GM10266 (cell line): ENCODE measurements around the gene CLSTN2.
"Not testable (repeated sequence)": the region's sequence is repeated elsewhere in the genome, so short reads cannot be mapped to it uniquely, and the experiment has no call there.

ENCODE experiments used
- DNase-seq: peaks from one replicate; pipeline ENCODE4 v3.0.0; 2012; ENCODE audit errors: extremely low spot score
- CTCF ChIP-seq: IDR thresholded peaks from 2 replicates; pipeline ENCODE4 v1.5.1; 2012; ENCODE audit warnings: mild to moderate bottlenecking, low read depth; ENCODE audit not compliant: control insufficient read depth, insufficient read depth; ENCODE audit errors: missing control alignments

The CLSTN2 gene

DNA sequence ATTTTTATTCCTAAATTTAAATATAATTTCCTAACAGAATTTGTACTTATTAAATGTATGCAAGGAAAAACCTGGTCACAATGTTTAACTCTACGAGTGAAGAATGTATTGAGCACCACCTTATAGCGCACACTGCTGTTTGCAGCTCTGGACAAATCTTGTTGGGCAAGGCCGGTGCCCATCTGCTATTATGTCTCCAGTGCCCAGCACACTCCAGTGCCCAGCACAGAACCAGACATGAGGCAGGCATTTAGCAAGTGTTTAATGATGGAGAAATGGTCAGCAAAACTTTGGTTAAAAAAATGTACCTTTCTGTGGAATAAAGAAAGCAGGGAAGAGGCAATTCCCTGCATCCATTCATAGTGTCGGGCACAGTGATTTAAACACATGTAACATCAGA lies 488.2 kb downstream of the CLSTN2 start:
- no peak for TF ChIP-seq CTCF

DNA sequence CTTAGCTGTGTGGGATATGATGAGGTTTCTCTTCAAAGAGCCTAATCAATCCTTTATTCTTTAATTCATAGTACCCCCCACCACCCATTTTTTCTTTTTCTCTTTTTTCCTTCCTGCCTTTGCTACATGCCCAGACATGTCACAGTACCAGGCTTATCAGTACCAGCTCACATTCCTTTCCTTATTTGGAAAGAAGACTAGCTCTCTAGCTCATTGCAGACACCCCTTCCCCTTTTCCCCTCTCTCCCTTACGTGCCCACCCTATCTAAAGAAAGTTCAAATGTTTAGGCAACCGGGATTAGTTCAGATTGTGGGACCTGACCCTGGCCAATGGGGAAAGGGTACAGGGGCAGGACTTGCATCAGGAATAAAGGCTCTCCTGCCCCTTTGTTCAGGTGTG lies 488.6 kb downstream of the CLSTN2 start:
- DNase-seq, result not testable (repeated sequence)

More for the DNA sequence above, 488.2 kb downstream of the CLSTN2 start:
- DNase-seq, result no peak

DNA sequence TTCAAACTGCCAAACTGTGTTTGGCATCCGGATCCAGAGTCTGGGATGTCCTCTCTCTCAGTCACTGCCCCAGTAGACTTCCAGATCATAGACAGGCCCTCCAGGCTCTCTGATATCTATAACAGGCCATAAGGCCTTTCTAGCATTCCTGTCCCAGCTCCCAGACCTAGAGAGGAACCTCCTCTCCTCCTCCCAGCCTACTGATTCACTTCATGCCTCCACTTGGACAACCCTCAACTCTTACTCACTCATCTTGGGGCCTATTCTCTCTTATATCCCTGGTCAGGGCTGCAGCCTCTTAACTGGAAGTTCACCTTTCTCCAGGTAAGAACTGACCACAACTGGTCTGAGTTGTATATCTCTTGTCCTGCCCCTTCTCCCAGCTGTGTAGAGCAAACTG lies 489.2 kb downstream of the CLSTN2 start:
- no peak for DNase-seq
- no peak for TF ChIP-seq CTCF

DNA sequence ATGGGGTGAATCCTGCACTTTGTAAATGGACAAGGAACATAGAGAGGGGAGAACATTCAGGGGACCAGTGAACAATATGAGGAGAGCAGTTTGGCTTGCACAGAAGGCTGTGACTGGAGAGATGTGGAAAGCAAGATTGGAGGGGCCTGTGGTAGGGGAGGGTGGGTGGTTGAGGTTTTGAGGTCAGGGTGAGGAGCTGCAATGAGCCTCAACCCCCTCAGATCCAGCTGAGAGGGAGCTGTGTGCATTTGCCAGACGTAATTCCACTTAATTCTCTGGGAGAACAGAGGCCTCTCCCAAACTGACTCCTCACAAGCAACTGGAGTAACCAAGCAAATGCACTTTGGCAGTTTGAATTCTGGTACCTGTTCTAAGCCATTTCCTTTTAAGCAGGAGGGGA lies 489.7 kb downstream of the CLSTN2 start:
- no peak for TF ChIP-seq CTCF
- DNase-seq, result no peak

- DNase-seq, result no peak
- TF ChIP-seq CTCF, result no peak
Measured at GRCh38 chr3:140427786-140428185, 492.8 kb downstream of the CLSTN2 start.

DNA sequence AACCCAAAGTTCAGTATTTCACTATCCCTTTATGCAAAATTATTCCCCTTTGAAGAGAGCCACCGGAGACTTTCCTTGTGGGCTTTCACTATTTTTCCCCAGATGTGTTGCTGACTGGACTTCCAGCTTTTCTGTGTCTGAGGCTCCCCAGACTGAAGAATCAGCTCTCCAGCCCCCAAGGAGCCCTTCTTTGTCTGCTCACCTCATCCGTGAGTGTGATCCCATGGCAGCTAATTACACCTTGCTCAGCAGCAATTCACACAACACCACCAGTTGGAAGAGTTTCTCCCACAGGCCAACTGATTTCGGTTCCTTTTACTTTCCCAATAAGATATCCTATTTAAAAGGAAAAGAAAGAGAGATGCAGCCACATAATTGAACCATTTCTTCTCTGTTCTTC lies 493.4 kb downstream of the CLSTN2 start:
- TF ChIP-seq CTCF, result no peak
- DNase-seq, result no peak

DNA sequence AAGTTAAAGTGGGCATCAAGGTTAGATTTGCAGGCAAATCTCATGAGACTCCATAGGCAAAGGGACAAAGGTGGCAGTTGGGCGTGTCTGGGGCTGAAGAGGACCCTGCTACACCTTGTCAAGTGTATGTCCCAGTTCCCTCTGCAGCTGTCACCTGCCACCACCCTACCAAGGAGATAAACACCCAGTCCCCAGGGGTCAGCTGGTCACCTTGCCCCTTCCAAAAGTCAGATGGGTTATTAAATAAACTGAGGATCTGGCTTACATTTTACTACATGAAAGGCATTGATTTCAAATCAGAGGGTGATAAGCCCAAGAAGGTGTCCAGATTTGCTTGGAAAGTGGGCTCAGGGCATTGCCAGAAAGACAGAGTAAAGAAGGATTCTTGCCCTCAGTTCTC lies 494.8 kb downstream of the CLSTN2 start:
- TF ChIP-seq CTCF, result no peak

GRCh38 chr3:140430494-140430893 lies 495.5 kb downstream of the CLSTN2 start:
- TF ChIP-seq CTCF, result no peak
- no peak for DNase-seq

More for the DNA sequence above, 494.8 kb downstream of the CLSTN2 start:
- DNase-seq, result no peak
